SK-N-SH (cell line): ENCODE measurements around the gene CFAP97D1. TPM values are rescaled to one million over a fixed set of nuclear protein-coding genes. Genes with fewer than 3 reads are reported as not detected.

Source experiments
- CTCF ChIA-PET: fragments of 300-600, 350-600 bp; formaldehyde crosslinking; extraction: SDS; loops from one replicate; lab custom pipeline; 2021; lab: Yijun Ruan, JAX
- POLR2A ChIA-PET: fragments of 350-600 bp; sonication (Branson Sonifier 250); formaldehyde crosslinking; extraction: SDS; loops from one replicate; lab custom pipeline; 2020; ENCODE audit warnings: antibody characterized with exemption, inconsistent platforms; lab: Yijun Ruan, JAX
- DNase-seq: peaks from one replicate; pipeline ENCODE4 v3.0.0; 2012
- H2AFZ ChIP-seq: fragments of 200-600 bp; sonication (generic); 2 replicates; pipeline ENCODE4 v1.8.1; 2016; ENCODE audit warnings: antibody characterized with exemption, mild to moderate bottlenecking, low read depth
- H3F3A ChIP-seq: fragments of 200-600 bp; sonication (generic); replicated peaks from 2 replicates; pipeline ENCODE3; 2016; ENCODE audit warnings: antibody characterized with exemption, mild to moderate bottlenecking; ENCODE audit not compliant: insufficient read depth
- H3K27ac ChIP-seq, 2 experiments: fragments of 200-500 bp in 1 of 2; fragments of 200-600 bp in 1 of 2; sonication (Bioruptor generic) in 1 of 2; sonication (generic), shearing (Covaris generic) in 1 of 2; 2 replicates each; pipeline versions ENCODE4 v1.5.1 to v1.6.1; 2014 to 2016; ENCODE audit warnings: low read depth in 2 of 2, inconsistent platforms in 1 of 2, low read length in 1 of 2, mild to moderate bottlenecking in 1 of 2, mixed read lengths in 1 of 2
- H3K27me3 ChIP-seq: fragments of 200-600 bp; sonication (generic), shearing (Covaris generic); 2 replicates; pipeline ENCODE4 v1.6.1; 2016; ENCODE audit warnings: mixed run types; ENCODE audit not compliant: insufficient read depth
- H3K36me3 ChIP-seq, 2 experiments: fragments of 200-500 bp in 1 of 2; fragments of 200-600 bp in 1 of 2; sonication (Bioruptor generic) in 1 of 2; sonication (generic) in 1 of 2; replicated peaks in 1 of 2; 2 replicates each; pipeline versions ENCODE3 to v1.5.1; 2014 to 2016; ENCODE audit warnings: low read length in 1 of 2, mild to moderate bottlenecking in 1 of 2; ENCODE audit not compliant: insufficient read depth in 2 of 2, control insufficient read depth in 1 of 2
- H3K4me1 ChIP-seq, 2 experiments: fragments of 200-500 bp in 1 of 2; fragments of 200-600 bp in 1 of 2; sonication (Bioruptor generic) in 1 of 2; sonication (generic), shearing (Covaris generic) in 1 of 2; 2 replicates each; pipeline versions ENCODE4 v1.5.1 to v1.6.1; 2014 to 2016; ENCODE audit warnings: low read depth in 1 of 2, low read length in 1 of 2, mixed run types in 1 of 2; ENCODE audit not compliant: insufficient read depth in 2 of 2, control insufficient read depth in 1 of 2
- H3K4me2 ChIP-seq: fragments of 200-600 bp; sonication (generic), shearing (Covaris generic); 2 replicates; pipeline ENCODE4 v1.6.1; 2017; ENCODE audit warnings: mixed run types
- H3K4me3 ChIP-seq, 2 experiments: fragments of 200-500 bp in 1 of 2; fragments of 200-600 bp in 1 of 2; sonication (Bioruptor generic) in 1 of 2; sonication (generic), shearing (Covaris generic) in 1 of 2; 2 replicates each; pipeline versions ENCODE4 v1.5.1 to v1.8.1; 2014 to 2016; ENCODE audit warnings: low read depth in 2 of 2, inconsistent platforms in 1 of 2, low read length in 1 of 2, mild to moderate bottlenecking in 1 of 2, mixed read lengths in 1 of 2, moderate library complexity in 1 of 2
- H3K79me2 ChIP-seq: fragments of 200-600 bp; sonication (generic); 2 replicates; pipeline ENCODE4 v1.8.1; 2017; ENCODE audit warnings: mild to moderate bottlenecking; ENCODE audit not compliant: insufficient read depth
- H3K9ac ChIP-seq: fragments of 200-600 bp; sonication (generic); 2 replicates; pipeline ENCODE4 v1.6.1; 2017; ENCODE audit warnings: mixed run types
- H3K9me2 ChIP-seq: fragments of 200-600 bp; sonication (generic); 2 replicates; pipeline ENCODE4 v1.6.1; 2017; ENCODE audit warnings: mixed run types
- H3K9me3 ChIP-seq: fragments of 200-600 bp; sonication (generic); 2 replicates; pipeline ENCODE4 v1.6.1; 2017; ENCODE audit warnings: mixed run types, mild to moderate bottlenecking, moderate library complexity
- H4K20me1 ChIP-seq: fragments of 200-600 bp; sonication (generic); 2 replicates; pipeline ENCODE4 v1.6.1; 2017; ENCODE audit warnings: mild to moderate bottlenecking, mixed run types; ENCODE audit not compliant: insufficient read depth
- EZH2phosphoT487 ChIP-seq: fragments of 200-600 bp; sonication (generic); IDR thresholded peaks from 2 replicates; pipeline ENCODE4 v1.6.1; 2017; ENCODE audit warnings: low read depth, mixed run types, mild to moderate bottlenecking, antibody characterized with exemption, moderate library complexity, borderline replicate concordance
- FOSL2 ChIP-seq: IDR thresholded peaks from 2 replicates; pipeline ENCODE4 v1.4.0; 2012; ENCODE audit warnings: low read depth, mild to moderate bottlenecking, moderate library complexity, borderline replicate concordance
- GABPA ChIP-seq: IDR thresholded peaks from 2 replicates; pipeline ENCODE4 v1.4.0; 2012; ENCODE audit warnings: low read depth, mild to moderate bottlenecking
- MEF2A ChIP-seq: IDR thresholded peaks from 2 replicates; pipeline ENCODE4 v1.4.0; 2012; ENCODE audit warnings: low read depth, borderline replicate concordance
- MXI1 ChIP-seq: IDR thresholded peaks from 2 replicates; pipeline ENCODE4 v1.6.1; 2012; ENCODE audit warnings: mild to moderate bottlenecking, low read depth, low read length, improper control_type of control experiment
- RAD21 ChIP-seq: IDR thresholded peaks from 2 replicates; pipeline ENCODE4 v1.6.1; 2012; ENCODE audit warnings: mild to moderate bottlenecking, low read length
- RFX5 ChIP-seq: IDR thresholded peaks from 2 replicates; pipeline ENCODE4 v1.6.1; 2012; ENCODE audit warnings: mild to moderate bottlenecking, improper control_type of control experiment, low read length
- RXRA ChIP-seq: IDR thresholded peaks from 2 replicates; pipeline ENCODE4 v1.4.0; 2012; ENCODE audit warnings: low read depth, mild to moderate bottlenecking, borderline replicate concordance
- TAF1 ChIP-seq: IDR thresholded peaks from 2 replicates; pipeline ENCODE4 v1.6.1; 2012; ENCODE audit warnings: low read depth, mild to moderate bottlenecking, low read length, moderate library complexity, borderline replicate concordance
- USF1 ChIP-seq: IDR thresholded peaks from 2 replicates; pipeline ENCODE4 v1.4.0; 2012; ENCODE audit warnings: low read depth, borderline replicate concordance
- WGBS: methylation state at CpG from one replicate; pipeline ENCODE4 v1.1.6; 2017; ENCODE audit warnings: low lambda C conversion rate; 5-methylcytosine and 5-hydroxymethylcytosine counted together
- polyA plus RNA-seq, 3 experiments: library from polyadenylated mRNA; depleted of rRNA; stranded (reverse); fragments of >200 nt; gene quantifications; 2 replicates each; pipeline ENCODE4 v1.2.3, GENCODE V29; 2012
- TF ChIP-seq, protein P1 (sequence below): IDR thresholded peaks from 2 replicates; pipeline ENCODE4 v1.4.0; 2012; ENCODE audit warnings: low read depth, borderline replicate concordance
- TF ChIP-seq, protein P2 (sequence below): IDR thresholded peaks from 2 replicates; pipeline ENCODE4 v1.6.1; 2012; ENCODE audit warnings: mild to moderate bottlenecking, low read depth, low read length, moderate library complexity

The CFAP97D1 gene
- polyA plus RNA-seq, 1 of the 3 experiments (the other 2 are of a cell fraction): 0.02 TPM

DNA sequence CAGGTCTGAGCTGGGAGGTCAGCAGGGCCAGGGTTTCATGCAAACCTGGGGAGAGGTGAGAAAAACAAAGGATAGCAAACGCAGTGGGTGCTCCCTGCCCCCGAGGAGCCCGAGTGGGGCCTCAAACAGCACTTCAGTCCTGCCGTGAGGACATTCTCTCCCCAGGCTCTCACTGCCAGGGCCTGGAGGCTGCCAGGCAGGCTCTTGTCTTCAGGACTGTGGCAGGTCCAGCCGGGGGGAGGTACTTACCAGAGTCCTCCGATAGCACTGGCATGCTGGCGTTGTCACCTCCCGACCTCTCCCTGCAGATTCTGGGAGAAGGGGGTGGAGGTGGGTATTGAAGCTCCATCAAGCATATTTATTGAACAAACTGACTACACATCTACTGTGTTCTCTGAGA is 51.4 kb downstream of the CFAP97D1 start:
- no peak for TF ChIP-seq RFX5
- no peak for TF ChIP-seq EZH2phosphoT487
- TF ChIP-seq, protein P1, sequence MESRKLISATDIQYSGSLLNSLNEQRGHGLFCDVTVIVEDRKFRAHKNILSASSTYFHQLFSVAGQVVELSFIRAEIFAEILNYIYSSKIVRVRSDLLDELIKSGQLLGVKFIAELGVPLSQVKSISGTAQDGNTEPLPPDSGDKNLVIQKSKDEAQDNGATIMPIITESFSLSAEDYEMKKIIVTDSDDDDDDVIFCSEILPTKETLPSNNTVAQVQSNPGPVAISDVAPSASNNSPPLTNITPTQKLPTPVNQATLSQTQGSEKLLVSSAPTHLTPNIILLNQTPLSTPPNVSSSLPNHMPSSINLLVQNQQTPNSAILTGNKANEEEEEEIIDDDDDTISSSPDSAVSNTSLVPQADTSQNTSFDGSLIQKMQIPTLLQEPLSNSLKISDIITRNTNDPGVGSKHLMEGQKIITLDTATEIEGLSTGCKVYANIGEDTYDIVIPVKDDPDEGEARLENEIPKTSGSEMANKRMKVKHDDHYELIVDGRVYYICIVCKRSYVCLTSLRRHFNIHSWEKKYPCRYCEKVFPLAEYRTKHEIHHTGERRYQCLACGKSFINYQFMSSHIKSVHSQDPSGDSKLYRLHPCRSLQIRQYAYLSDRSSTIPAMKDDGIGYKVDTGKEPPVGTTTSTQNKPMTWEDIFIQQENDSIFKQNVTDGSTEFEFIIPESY: no peak
- no peak for TF ChIP-seq TAF1
- TF ChIP-seq, protein P2, sequence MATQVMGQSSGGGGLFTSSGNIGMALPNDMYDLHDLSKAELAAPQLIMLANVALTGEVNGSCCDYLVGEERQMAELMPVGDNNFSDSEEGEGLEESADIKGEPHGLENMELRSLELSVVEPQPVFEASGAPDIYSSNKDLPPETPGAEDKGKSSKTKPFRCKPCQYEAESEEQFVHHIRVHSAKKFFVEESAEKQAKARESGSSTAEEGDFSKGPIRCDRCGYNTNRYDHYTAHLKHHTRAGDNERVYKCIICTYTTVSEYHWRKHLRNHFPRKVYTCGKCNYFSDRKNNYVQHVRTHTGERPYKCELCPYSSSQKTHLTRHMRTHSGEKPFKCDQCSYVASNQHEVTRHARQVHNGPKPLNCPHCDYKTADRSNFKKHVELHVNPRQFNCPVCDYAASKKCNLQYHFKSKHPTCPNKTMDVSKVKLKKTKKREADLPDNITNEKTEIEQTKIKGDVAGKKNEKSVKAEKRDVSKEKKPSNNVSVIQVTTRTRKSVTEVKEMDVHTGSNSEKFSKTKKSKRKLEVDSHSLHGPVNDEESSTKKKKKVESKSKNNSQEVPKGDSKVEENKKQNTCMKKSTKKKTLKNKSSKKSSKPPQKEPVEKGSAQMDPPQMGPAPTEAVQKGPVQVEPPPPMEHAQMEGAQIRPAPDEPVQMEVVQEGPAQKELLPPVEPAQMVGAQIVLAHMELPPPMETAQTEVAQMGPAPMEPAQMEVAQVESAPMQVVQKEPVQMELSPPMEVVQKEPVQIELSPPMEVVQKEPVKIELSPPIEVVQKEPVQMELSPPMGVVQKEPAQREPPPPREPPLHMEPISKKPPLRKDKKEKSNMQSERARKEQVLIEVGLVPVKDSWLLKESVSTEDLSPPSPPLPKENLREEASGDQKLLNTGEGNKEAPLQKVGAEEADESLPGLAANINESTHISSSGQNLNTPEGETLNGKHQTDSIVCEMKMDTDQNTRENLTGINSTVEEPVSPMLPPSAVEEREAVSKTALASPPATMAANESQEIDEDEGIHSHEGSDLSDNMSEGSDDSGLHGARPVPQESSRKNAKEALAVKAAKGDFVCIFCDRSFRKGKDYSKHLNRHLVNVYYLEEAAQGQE: no peak
- no peak for TF ChIP-seq MXI1
- TF ChIP-seq MEF2A: no peak
- TF ChIP-seq RXRA: no peak
- no peak for TF ChIP-seq FOSL2
- no peak for TF ChIP-seq GABPA
- TF ChIP-seq RAD21: no peak
- TF ChIP-seq USF1: no peak
- TF ChIP-seq, all 33 proteins: peak for 0
- Histone ChIP-seq H2AFZ (no peak overlapping the region), H3K4me3 (no peak overlapping the region), H3K9ac (no peak overlapping the region), H4K20me1 (no peaks in the 10 kb centered on the region), H3K9me2 (no peaks in the 10 kb centered on the region), H3F3A (no peaks in the 10 kb centered on the region), H3K79me2 (peaks cover 10% of the 10 kb centered on the region; the same call in 1 of the 2 replicates), H3K27me3 (no peaks in the 10 kb centered on the region), H3K4me1 (peaks cover 0 to 9% of the 10 kb centered on the region in 2 experiments; a peak in 1 of 4 replicates), H3K4me2 (peak overlapping the region; percentile 93; the same call in 1 of the 2 replicates), H3K9me3 (no peaks in the 10 kb centered on the region), H3K36me3 (peaks cover 9 to 30% of the 10 kb centered on the region in 2 experiments), H3K27ac (no peak overlapping the region)
- no peak for DNase-seq
- WGBS: 100% methylated on average over 3 of the region's 8 CpGs
- POLR2A ChIA-PET: no interaction called here
- CTCF ChIA-PET: interaction anchor here (1.0 to 3.7 kb wide), 4 partner anchors 8 to 47 kb away, joined by 3 to 33 read pairs (median 4); partner anchors contain the start of gene CD300LG
